AG04450 (cell line): ENCODE results near the gene STRBP. TPM values are rescaled to one million over a fixed set of nuclear protein-coding genes. Genes with fewer than 3 reads are reported as not detected.

Experiments
- CTCF ChIA-PET: fragments of 300-600, 350-600 bp; formaldehyde crosslinking; extraction: SDS; loops from one replicate; lab custom pipeline; 2022; ENCODE audit warnings: antibody characterized with exemption, inconsistent platforms; lab: Charles Lee
- POLR2A ChIA-PET: fragments of 350-600 bp; formaldehyde crosslinking; extraction: SDS; loops from one replicate; lab custom pipeline; 2021; ENCODE audit warnings: antibody characterized with exemption, inconsistent platforms; lab: Yijun Ruan, JAX
- DNase-seq: peaks from one replicate; pipeline ENCODE4 v3.0.0-alpha.2; 2011; ENCODE audit warnings: low read depth, low spot score
- H3K27ac ChIP-seq: one replicate; pipeline ENCODE4 v1.5.1; 2012; ENCODE audit warnings: low read depth, low read length, control low read depth
- H3K27me3 ChIP-seq: one replicate; pipeline ENCODE4 v1.6.0; 2012; ENCODE audit warnings: low read length; ENCODE audit not compliant: control insufficient read depth, insufficient read depth
- H3K4me3 ChIP-seq: 2 replicates; pipeline ENCODE4 v1.5.1; 2011; ENCODE audit warnings: mild to moderate bottlenecking, low read depth, low read length, control low read depth
- H3K9me3 ChIP-seq: 2 replicates; pipeline ENCODE4 v1.5.1; 2012; ENCODE audit warnings: low read length; ENCODE audit not compliant: control insufficient read depth, insufficient read depth
- polyA plus RNA-seq: library from polyadenylated mRNA; depleted of rRNA; stranded (reverse); fragments of >200 nt; gene quantifications from 2 replicates; pipeline ENCODE4 v1.2.3, GENCODE V29; 2011
- TF ChIP-seq, protein P1 (sequence below): IDR thresholded peaks from 2 replicates; pipeline ENCODE4 v1.5.1; 2011; ENCODE audit warnings: low read depth, low read length, control low read depth, inconsistent platforms

Gene STRBP
- polyA plus RNA-seq, 1 experiment = 6.3 TPM

DNA sequence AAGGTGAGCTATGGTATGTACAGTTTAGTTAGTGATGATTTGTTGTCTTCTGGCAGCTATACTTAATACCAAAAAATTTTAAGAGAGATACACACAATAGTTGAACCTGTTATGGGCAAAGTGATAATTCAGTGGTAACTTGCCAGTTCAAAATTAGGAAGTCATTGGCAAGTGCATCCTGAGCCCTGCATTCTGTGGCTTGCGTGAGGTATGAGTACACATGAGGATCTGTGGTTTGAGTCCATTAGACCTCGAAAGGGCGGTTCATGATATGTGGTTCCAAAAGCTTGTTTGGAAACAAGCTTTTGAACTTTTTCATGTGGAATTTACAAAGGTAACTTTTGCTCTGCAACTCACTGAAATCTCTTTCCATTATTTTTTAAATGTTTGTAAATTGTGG is 187.9 kb downstream of the STRBP start:
- CTCF ChIA-PET = interaction anchor here (0.7 to 6.0 kb wide), 7 partner anchors 11 to 272 kb away, joined by 4 to 112 read pairs (median 17); no protein-coding TSS in a partner anchor
- TF ChIP-seq, protein P1, sequence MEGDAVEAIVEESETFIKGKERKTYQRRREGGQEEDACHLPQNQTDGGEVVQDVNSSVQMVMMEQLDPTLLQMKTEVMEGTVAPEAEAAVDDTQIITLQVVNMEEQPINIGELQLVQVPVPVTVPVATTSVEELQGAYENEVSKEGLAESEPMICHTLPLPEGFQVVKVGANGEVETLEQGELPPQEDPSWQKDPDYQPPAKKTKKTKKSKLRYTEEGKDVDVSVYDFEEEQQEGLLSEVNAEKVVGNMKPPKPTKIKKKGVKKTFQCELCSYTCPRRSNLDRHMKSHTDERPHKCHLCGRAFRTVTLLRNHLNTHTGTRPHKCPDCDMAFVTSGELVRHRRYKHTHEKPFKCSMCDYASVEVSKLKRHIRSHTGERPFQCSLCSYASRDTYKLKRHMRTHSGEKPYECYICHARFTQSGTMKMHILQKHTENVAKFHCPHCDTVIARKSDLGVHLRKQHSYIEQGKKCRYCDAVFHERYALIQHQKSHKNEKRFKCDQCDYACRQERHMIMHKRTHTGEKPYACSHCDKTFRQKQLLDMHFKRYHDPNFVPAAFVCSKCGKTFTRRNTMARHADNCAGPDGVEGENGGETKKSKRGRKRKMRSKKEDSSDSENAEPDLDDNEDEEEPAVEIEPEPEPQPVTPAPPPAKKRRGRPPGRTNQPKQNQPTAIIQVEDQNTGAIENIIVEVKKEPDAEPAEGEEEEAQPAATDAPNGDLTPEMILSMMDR = no peak
- no peak for DNase-seq
- H3K27ac ChIP-seq = no peak overlapping the region
- no peaks in the 10 kb centered on the region for H3K9me3 ChIP-seq
- no peaks in the 10 kb centered on the region for H3K27me3 ChIP-seq
- no peak overlapping the region for H3K4me3 ChIP-seq
- POLR2A ChIA-PET = no interaction called here

DNA sequence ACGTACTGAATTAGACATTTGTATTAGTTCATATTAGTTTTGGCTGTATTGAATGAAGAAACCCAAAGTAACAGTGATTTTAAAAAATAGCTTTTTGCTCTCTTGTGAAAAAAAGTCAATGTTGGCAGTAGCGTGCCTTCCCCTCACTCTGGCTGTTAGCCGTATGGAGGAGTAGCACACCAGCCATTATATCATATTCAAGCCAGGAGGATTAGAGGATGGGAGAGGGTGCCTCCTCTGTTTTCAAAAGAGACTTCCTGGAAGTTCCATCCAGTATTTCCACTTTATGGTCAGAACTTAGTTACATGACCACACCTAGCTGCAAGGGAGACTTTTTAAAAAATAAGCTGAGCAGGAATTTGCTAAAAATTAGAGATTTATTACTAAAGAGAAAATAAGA is 193.8 kb downstream of the STRBP start:
- Histone ChIP-seq H3K9me3 (no peaks in the 10 kb centered on the region), H3K27ac (no peak overlapping the region), H3K27me3 (no peaks in the 10 kb centered on the region), H3K4me3 (no peak overlapping the region)
- no peak for DNase-seq
- ChIA-PET CTCF (interaction anchor here (1.0 to 3.4 kb wide), 4 partner anchors 28 to 275 kb away, joined by 3 to 19 read pairs (median 8); no protein-coding TSS in a partner anchor), POLR2A (interaction anchor here (0.6 kb wide), 1 partner anchor 160 kb away, joined by 3 read pairs; no protein-coding TSS in a partner anchor)
- TF ChIP-seq, protein P1 = no peak

DNA sequence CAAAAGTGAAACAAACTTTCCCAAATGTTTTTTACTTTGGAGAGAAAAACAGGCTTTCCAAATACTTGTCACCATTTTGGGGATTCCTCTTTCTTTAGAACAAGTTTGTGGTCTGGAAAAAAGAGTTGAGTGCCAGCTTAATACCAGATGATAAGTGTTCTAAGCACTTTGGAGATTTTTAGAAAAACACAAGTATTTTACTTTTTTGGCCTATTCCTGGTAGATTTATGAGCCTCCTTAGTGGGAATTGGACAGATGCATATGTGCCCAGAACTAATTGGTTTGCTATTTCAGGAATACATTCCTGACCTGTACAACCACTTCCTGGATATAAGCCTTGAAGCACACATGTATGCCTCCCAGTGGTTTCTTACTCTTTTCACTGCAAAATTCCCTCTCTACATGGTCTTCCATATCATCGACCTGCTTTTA is 194.4 kb downstream of the STRBP start:
- CTCF ChIA-PET = interaction anchor here (1.4 to 2.8 kb wide), 3 partner anchors 8 to 152 kb away, joined by 6 to 10 read pairs (median 8); no protein-coding TSS in a partner anchor

DNA sequence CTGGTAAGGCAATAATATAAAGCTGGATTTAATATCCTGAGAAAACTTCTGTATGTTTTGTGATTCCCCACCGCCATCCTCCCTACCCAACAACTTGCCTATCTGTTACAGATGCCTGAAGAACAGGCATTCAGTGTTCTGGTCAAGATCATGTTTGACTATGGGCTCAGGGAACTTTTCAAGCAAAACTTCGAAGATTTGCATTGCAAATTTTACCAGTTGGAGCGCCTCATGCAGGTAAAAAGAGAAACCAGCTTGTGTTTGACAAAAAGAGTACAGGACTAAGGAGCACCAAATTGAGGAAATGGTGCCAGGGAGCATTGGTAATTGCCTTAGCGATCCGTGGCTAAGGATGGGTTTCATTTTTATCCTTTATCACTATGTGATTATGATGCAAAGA is 194.9 kb downstream of the STRBP start:
- H3K27ac ChIP-seq = peak overlapping the region; percentile 55
- no peaks in the 10 kb centered on the region for H3K27me3 ChIP-seq
- CTCF ChIA-PET = interaction anchor here (1.4 to 2.8 kb wide), 2 partner anchors 9 to 152 kb away, joined by 8 to 10 read pairs; no protein-coding TSS in a partner anchor
- H3K4me3 ChIP-seq = no peak overlapping the region
- DNase-seq = no peak
- no peaks in the 10 kb centered on the region for H3K9me3 ChIP-seq
- POLR2A ChIA-PET = no interaction called here
- TF ChIP-seq, protein P1 = no peak

More for the DNA sequence above, 194.4 kb downstream of the STRBP start:
- Histone ChIP-seq H3K4me3 (no peak overlapping the region), H3K27ac (peak overlapping the region; percentile 55), H3K27me3 (no peaks in the 10 kb centered on the region), H3K9me3 (no peaks in the 10 kb centered on the region)
- TF ChIP-seq, protein P1 = 0 out of 2 replicates have a peak, but pooled peaks have one; percentile 14
- POLR2A ChIA-PET = no interaction called here
- peak; percentile 8 for DNase-seq

DNA sequence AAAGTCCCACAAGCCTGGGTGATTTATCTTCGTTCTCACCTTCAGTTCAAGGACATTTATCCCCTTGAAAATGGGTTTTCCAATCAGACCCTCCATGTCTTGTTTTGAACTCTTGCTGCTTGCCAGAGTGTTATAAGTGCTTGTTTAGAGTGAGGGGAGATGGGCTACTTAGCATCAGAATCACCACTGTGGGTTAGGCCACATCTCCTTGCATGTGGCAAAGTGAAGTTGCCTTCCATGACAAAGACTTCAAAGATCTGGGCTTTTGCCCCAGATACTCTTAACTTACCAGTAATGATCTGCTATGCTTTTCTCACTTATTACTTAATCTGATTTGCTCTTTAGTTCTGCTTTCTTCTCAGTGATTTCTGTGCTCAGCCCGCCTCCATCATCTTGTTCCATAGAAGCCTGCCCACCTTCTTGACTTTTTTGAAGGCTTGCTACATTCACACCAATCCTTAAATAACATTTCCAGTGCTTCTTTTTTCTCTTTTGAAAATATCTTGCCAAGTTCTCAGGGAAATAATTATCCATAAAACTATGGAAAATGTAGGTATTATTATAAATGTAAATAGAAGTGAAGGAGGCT is 195.9 kb downstream of the STRBP start:
- TF ChIP-seq, protein P1 = no peak
- Histone ChIP-seq H3K9me3 (no peaks in the 10 kb centered on the region), H3K4me3 (no peak overlapping the region), H3K27ac (no peak overlapping the region), H3K27me3 (no peaks in the 10 kb centered on the region)
- CTCF ChIA-PET = interaction anchor here (1.1 to 1.8 kb wide), 3 partner anchors 10 to 153 kb away, joined by 3 to 8 read pairs (median 4); no protein-coding TSS in a partner anchor
- POLR2A ChIA-PET = no interaction called here
- no peak for DNase-seq
